ENCODE results near the gene SLC17A7.
"Not testable (repeated sequence)": the region's sequence is repeated elsewhere in the genome, so short reads cannot be mapped to it uniquely, and the experiment has no call there.

The SLC17A7 gene

DNA sequence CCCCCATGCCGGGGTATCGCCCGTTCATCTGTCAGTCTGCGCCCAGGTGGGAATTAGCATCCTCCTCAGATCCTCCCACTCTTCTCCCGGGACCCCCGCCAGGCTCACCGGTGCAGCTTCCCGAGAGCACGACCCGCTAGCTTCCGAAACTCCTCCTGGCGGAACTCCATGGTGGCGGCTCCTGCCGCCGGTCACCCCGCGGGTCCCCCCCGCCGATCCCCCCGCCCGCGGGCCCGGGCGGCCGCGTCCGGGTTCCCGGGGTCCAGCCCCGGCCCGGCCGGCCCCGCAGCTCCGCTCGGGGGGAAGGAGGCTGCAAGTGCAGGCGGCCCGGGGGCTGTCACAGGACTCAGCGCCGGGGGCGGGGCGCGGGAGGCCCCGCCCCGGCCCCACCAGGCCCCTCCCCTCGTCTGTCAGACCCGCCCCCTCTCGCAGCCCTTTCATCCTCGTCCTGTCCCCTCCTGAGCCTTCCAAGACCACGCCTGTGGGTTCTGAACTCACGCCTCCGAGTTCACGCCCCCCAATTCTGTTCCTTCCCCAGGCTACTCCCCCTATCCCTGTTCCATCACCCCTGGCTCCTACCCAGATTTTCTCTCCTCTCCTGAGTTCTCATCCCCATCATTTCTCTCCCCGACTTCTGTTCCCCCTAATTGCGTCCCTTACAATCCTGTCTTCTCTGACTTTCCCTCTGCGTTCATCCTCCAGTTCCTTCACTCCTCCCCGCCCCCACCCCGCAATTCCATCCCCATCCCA is at the start of gene SLC17A7:
Gene SLC17A7 (minus strand): TSS at position 318 of the 750 bp plus-strand sequence. CDS start 148 bp downstream, at position 170.
- DNase-seq (ENCODE audit: low spot score) (peak; percentile 87), FAIRE-seq (no peak)

DNA sequence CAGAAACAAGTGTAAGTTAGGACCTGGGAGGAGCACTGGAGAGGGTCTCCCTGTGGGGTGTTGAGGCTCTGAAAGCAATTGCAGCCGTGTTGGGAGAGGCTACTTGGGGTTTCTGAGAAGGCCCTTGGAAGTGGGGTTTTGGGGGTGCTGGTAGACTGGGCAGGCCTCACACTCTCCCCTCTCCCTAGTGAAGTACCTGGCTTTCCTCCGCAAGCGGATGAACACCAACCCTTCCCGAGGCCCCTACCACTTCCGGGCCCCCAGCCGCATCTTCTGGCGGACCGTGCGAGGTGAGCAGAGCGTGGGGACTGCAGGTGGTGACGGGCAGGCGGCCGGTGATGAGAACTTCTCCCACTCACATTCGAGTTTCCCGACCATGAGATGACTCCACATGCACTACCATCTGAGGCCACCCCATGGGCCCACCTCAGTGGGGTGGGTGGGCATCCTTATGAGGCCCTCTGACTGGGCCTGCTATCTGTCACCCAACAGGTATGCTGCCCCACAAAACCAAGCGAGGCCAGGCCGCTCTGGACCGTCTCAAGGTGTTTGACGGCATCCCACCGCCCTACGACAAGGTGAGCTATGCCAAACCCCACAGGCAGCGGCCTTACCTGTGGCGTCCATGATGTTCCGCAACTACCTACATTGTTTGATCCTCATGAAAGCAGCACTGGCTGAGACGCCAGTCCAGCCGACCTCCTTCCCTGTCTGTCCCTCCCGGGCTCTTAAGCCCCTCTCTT is 49.1 kb upstream of the SLC17A7 start:
- no peak for DNase-seq (ENCODE audit: low spot score)
- no peak for FAIRE-seq

DNA sequence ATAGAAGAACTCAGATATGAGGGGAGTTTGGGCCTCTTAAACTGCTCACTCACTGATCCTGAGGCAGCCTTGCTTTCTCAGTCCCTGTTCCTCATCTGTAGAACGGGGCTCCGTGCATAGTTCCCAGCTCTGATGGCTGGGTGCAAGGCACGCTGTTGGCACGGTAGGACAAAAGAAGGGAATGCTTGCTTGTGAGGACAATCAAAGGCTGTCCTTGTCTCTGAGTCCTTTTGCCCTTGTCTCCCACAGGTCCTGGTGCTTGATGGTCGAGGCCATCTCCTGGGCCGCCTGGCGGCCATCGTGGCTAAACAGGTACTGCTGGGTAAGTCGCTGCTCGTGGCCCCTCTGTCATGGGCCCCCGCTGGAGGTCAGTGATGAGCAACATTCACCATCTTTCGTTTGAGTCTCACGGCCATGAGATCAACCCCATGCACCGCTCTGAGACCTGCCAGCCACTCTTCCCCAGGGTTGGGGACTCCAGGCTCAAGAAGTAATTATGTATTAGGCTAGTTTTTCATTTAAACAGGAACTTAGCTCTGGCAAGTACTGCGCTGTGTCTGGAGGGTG is 48.4 kb upstream of the SLC17A7 start:
- DNase-seq (ENCODE audit: low spot score), result no peak
- FAIRE-seq, result no peak

DNA sequence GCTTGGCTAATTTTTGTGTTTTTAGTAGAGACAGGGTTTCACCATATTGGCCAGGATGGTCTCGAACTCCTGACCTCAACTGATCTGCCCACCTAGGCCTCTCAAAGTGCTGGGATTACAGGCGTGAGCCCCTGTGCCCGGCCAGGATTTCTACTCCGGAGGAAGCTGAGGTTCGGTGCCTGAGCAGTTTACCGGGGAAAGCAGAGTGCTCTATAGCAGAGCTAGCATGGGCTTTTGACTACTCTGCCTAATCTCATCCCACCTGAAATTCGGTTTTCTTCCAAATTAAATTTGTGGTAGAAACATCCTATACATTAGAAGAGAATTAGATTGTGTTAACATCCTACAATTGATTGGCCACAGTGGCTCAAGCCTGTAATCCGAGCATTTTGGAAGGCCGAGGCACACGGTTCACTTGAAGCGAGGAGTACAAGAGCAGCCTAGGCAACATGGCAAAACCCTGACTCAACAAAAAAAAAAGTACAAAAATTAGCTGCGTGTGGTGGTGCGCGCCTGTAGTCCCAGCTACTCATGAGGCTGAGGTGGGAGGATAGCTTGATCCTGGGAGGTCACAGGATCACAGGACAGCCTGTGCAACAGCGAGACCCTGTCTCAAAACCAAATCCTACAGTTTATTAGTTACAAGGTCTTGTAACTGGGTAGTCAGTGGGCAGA is 47.7 kb upstream of the SLC17A7 start:
- no peak for DNase-seq (ENCODE audit: low spot score)
- FAIRE-seq, result no peak

DNA sequence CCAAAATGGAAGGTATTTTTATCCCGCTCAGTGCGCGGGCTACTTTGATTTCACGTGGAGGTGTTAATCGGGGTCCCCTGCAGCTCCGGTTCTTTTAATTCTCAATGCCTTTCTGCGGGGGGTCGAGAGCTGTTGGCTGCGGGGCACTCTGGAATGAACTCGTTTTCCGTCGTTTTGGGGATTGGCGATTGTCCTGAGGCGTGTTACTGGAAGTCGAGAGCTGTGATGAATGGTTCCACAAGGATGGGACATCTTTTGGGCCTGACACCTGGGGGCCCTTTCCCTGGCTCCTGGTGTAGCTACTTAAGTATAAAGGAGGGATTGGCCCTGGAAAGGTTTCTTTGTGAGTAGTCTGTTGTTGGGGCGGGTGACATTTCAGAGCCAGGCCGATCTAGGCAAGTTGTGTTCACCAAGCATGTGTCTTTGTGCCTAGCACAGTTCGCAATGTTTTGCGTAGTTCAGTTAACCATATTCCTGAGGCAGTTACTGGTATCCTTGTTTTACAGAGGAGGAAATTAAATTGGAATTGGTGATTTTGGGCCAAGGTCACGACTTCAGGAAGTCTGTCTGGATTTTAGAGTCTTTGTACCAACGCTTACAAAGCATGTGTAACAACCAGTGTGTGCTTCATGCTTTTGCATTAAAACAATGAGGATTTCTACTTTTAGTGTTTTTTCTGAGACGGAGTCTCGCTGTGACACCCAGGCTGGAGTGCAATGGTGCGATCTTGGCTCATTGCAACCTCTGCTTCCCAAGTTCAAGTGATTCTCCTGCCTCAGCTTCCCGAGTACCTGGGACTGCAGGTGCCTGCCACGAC is 46.9 kb upstream of the SLC17A7 start:
- DNase-seq (ENCODE audit: low spot score), result no peak
- FAIRE-seq, result no peak

GRCh38 chr19:49487277-49488045 is 46.1 kb upstream of the SLC17A7 start, which contains the start of gene RPL13A:
RPL13A (plus strand) TSS chr19:49487608; CDS start chr19:49487630, 22 bp downstream.
- peak; percentile 98 for DNase-seq (ENCODE audit: low spot score)
- FAIRE-seq, result peak; percentile 61

DNA sequence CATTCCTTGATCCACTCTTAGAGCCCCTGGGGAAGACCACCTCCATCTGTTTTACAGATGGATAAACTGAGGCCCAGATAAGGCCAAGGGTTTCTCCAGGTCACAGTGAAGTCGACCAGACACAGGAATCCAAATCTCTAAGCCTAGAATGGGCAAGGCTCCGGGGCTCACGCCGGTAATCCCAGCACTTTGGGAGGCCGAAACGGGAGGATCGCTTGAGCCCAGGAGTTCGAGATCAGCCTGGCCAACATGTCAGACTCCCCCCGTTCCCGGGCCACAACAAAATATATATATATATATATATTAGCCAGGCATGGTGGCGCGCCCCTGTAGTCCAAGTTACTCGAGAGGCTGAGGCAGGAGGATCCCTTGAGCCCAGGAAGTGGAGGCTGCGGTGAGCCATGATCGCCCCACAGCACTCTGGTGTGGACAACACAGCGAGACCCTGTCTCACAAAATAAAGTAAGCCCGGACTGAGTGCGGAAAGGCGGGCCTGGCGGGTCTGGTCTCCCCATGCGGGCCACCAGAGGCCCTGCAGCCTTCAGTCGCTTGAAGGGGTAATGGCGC is 45.5 kb upstream of the SLC17A7 start:
- DNase-seq (ENCODE audit: low spot score) (no peak), FAIRE-seq (no peak)

DNA sequence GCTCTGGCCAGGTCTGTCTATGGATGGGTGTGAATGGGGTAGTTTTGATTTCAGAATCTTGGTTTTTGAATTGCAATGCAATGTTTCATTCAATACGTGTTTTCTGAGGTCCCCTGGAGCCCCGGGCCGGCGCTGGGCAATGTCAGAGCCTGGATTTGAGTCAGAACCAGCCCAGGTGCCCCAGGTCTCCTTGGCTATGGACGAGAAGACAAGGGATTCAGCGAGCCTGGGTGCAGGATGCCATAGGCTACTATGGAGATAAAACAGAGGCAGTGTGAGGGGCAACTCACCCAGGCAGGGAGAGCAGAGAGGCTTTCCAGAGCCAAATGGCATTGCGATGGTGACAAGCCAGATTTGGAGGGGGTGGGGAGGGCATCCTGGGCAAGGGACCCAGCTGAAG is 44.9 kb upstream of the SLC17A7 start:
- FAIRE-seq, result no peak

DNA sequence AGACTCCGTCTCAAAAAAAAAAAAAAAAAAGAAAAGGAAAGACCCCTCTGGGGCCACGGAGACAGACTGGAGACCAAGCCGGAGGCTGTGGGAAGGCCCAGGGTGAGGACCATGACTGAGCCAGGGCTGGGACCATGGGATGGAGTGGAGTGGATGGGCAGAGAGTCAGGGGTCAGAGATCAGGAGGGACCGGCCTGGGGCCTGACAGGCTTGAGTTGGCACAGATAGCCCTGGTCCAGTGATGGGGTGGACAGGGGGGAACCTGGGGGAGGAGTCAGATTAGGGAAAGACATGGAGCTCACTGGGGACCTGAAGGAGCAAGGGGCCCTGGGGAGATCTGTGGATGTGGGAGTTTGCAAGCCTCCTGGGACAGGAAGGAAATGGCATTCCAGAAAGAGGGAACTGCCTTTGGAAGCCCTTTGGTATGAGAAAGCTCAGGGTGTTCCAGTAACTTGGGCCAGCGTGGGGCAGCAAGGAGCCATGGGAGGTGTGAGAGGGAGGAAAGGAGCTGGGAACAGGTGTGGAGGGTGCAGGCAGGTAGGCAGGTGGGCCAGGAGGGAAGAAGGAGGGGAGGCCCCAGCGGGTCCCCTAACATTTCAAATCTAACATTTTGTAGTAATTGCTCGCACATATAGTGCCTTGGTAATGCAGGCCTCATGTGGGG is 39.8 kb upstream of the SLC17A7 start:
- FAIRE-seq (no peak), DNase-seq (ENCODE audit: low spot score) (no peak)

More for the DNA sequence above, 44.9 kb upstream of the SLC17A7 start:
- DNase-seq (ENCODE audit: low spot score), result no peak

DNA sequence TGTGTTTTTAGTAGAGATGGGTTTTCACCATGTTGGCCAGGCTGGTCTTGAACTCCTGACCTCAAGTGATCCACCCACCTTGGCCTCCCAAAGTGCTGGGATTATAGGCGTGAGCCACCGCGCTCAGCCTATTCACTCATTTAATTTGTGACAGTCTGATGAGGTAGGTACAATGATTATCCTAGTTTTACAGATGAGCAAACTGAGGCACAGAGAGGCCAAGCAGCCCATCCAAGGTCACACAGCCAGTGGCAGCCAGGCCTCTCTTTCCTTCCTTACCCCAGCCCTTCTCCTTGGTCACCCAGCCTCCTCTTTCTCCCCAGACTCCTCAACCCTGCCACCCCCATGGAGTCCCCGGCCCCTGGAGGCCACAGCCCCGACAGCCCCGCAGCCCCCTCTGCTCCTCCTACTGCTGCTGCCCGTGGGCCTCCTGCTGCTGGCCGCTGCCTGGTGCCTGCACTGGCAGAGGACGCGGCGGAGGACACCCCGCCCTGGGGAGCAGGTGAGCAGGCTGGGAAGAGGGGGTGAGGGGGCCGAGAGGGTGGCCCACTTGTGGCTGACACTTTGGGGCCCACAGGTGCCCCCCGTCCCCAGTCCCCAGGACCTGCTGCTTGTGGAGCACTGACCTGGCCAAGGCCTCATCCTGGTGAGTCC is 38.8 kb upstream of the SLC17A7 start:
- DNase-seq (ENCODE audit: low spot score) (no peak), FAIRE-seq (no peak)

DNA sequence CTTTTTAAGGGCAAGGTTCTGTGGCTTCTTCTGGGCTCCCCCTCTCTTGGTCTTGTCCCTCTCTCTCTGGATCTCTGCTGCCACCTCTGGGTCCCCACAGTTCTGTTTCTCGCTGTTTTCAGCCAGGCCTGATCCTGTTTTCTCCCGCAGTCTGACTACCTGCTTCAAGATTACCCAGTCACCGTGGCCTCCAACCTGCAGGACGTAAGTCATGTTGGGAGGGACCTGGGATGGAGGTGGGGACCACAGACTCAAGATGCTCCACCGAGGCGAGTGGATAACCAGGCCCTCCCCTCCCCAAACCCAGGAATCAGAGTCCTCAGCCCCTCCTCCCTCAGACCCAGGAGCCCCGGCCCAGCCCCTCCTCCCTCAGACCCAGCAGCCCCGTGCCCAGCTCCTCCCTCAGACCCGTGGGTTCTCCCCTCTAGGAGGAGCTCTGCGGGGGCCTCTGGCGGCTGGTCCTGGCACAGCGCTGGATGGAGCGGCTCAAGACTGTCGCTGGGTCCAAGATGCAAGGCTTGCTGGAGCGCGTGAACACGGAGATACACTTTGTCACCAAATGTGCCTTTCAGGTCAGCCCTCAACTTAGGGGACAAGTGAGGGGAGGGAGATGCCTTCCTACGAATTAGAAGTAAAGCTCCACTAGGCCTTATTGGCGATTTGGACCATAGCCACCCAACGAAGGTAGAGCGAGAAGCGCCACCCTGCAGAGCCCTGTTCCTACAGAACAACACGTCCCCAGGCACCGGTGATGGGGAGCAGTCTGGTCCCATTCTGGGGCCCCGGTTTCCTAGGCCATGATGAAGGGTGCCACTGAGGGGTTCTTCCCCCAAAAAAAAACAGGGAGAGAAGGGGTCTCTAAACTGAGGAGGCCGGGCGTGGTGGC is 34.9 kb upstream of the SLC17A7 start:
- FAIRE-seq, result no peak
- DNase-seq (ENCODE audit: low spot score), result peak; percentile 52

GRCh38 chr19:49475191-49475917 is 34.0 kb upstream of the SLC17A7 start:
- FAIRE-seq (no peak), DNase-seq (ENCODE audit: low spot score) (no peak)

GRCh38 chr19:49474542-49474924 is 33.2 kb upstream of the SLC17A7 start:
- FAIRE-seq, result no peak
- DNase-seq (ENCODE audit: low spot score), result no peak

DNA sequence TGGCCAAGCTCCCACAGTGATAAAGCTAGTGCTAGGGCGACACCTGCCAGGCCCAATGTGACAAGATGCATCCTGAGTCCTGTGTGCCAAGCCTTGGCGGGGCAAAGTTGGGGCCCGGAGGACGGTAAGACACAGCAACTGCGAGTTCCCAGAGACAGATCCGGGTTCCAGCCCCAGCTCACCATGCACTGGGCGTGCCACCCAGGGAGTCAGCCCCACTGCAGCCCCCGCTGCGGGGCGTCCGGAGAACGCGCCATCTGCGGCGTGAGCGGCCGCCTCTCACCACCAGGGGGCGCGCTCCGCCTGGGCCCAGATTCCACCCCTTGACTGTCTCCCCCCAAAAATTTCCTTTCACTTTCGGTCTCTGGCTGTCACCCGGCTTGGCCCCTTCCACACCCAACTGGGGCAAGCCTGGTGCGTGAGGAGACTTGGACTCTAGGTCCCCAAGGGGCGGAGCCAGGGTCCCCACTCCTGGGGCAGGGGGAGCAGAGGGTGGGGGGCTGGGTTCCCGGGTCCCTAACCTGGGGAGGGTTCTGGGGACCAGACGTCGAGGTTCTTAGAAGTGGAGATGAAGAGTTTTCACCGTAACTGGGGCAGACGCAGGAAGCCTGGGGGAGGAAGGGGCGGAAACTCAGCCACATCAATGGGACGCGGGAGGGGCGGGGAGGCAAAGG is 32.7 kb upstream of the SLC17A7 start, which contains the start of gene FLT3LG:
Gene FLT3LG (plus strand): TSS at position 348 of the 674 bp plus-strand sequence. CDS start 425 bp downstream, outside the sequence.
- FAIRE-seq (no peak), DNase-seq (ENCODE audit: low spot score) (peak; percentile 88)

DNA sequence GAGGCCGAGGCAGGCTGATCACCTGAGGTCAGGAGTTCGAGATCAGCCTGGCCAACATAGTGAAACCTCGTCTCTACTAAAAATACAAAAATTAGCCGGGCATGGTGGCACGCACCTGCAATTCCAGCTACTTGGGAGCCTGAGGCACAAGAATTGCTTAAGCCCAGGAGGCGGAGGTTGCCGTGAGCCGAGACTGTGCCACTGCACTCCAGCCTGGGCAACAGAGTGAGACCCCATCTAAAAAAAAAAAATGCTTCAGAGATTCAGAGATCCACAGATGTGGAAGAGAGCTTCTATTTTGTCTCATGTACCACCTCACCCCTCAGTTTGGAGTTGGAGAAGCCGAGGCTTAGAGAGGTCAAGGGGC is 32.2 kb upstream of the SLC17A7 start:
- DNase-seq (ENCODE audit: low spot score); FAIRE-seq: not testable (repeated sequence)

DNA sequence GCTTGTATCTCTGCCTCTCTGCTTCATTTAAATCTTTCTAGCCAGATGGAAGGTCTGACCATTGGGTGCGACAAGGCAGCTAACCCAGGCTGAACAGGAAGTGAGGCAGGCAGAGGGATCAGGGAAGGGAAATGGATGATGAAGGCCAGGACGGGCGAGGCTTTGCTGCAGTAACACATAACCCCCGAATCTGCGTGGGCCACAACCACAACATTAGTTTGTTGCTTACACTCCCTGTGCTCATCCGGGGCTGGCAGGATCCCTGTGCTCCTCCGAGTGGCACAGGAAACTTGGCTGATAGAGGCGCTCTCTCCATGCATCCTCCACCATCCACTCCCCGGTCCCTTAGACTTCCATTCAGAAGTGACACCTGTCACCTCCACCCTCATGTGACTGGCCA is 31.6 kb upstream of the SLC17A7 start:
- no peak for FAIRE-seq
- no peak for DNase-seq (ENCODE audit: low spot score)
